Cerebellar cortex (tissue), 1 donor: ENCODE results near the gene OR51V1.
"Not testable (repeated sequence)": the region's sequence is repeated elsewhere in the genome, so short reads cannot be mapped to it uniquely, and the experiment has no call there.

Source experiments
- DNase-seq: peaks from one replicate; pipeline ENCODE4 v3.0.0-alpha.2; 2015; ENCODE audit warnings: low spot score

OR51V1 gene, protein sequence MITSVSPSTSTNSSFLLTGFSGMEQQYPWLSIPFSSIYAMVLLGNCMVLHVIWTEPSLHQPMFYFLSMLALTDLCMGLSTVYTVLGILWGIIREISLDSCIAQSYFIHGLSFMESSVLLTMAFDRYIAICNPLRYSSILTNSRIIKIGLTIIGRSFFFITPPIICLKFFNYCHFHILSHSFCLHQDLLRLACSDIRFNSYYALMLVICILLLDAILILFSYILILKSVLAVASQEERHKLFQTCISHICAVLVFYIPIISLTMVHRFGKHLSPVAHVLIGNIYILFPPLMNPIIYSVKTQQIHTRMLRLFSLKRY

DNA sequence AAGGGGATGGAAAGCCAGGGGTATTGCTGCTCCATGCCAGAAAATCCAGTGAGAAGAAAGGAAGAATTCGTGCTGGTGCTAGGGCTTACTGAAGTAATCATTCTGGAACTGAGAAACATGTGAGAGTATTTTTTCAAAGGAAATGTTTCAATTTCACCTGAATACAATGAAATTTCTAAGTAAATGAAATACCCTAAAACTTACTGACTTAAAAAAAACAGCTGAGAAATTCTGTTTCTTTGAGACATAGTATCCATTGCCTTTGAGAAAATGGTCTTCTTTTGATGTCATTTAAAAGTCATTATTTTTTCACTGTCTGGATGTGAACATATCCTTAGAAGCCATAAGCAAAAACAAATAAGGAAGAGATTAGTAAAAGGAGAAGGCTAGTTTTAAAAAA is at the start of gene OR51V1:
OR51V1 (minus strand) TSS at position 101 of the 400 bp plus-strand sequence; CDS start at position 101, 0 bp downstream.
- DNase-seq, result no peak

DNA sequence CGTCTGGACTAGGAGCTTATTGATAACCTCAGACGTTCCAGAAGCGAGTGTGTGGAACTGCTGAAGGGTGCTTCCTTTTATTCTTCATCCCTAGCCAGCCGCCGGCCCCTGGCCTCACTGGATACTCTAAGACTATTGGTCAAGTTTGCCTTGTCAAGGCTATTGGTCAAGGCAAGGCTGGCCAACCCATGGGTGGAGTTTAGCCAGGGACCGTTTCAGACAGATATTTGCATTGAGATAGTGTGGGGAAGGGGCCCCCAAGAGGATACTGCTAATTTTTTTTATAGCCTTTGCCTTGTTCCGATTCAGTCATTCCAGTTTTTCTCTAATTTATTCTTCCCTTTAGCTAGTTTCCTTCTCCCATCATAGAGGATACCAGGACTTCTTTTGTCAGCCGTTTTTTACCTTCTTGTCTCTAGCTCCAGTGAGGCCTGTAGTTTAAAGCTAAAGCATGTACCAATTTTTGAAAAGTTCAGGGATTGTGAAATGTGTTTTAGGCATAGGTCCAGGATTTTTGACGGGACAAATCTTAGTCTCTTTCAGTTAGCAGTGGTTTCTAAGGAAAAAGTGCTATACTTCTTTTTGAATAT is 49.4 kb upstream of the OR51V1 start, which contains the start of gene HBG1:
HBG1 (minus strand) TSS at position 51 of the 590 bp plus-strand sequence. CDS start 53 bp downstream, outside the sequence.
- not testable (repeated sequence) for DNase-seq

DNA sequence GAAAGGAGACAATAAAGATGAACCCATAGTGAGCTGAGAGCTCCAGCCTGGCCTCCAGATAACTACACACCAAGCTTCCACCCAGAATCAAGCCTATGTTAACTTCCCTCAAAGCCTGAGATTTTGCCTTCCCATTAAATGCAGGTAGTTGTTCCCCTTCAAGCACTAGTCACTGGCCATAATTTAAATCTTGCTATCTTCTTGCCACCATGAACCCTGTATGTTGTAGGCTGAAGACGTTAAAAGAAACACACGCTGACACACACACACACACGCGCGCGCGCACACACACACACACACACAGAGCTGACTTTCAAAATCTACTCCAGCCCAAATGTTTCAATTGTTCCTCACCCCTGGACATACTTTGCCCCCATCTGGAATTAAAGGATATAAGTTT is 48.0 kb upstream of the OR51V1 start:
- DNase-seq, result not testable (repeated sequence)

DNA sequence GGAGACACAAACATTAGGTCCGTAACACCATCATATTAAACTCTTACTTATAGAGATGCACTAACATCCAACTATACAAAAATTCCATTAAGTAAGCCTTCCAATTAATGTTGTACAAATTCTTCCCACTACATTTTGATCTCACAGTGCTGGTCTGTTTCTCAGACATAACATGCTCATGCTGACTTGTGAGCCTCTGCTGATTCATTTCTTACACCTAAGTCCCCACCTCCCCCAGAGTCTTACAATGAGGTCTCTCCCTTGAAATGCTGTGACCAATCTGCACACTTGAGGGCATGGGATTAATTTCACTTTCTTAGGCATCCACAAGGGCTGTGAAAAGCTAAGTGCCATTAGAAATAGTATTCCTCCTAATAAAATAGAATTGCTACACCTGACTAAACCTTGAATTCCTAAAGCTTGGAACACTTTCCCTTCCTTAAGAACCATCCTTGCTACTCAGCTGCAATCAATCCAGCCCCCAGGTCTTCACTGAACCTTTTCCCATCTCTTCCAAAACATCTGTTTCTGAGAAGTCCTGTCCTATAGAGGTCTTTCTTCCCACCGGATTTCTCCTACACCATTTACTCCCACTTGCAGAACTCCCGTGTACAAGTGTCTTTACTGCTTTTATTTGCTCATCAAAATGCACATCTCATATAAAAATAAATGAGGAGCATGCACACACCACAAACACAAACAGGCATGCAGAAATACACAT is 47.1 kb upstream of the OR51V1 start:
- no peak for DNase-seq

DNA sequence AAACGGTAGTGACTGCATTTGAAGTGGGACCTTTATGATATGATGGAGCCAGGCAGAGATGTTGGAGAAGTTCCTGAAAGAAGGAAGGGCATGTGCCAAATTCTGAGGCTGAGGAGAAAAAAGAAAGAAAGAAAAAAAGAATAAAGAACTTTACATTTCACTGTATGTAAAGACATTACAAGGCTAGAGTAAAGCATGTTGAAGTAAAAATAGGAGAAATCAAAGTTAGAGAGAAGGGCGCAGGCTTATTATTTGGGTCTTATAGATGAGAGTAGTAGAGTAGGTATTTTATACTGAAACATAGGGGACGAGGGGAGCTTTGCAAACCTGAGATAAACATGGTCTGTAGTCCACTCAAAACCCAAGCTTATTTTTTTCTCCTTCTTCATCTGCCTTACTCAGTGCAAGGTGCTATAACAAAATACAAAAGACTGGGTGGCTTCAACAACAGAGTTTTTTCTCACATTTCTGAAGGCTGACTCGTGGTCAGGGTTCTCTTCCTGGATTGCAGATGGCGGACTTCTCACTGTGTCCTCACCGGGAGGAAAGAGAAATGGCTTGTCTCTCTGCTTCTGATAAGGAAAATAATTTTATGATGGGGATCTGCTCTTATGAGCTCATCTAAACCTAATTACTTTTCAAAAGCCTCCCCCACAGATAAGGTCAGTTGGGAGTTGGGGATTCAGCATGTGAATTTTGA is 46.4 kb upstream of the OR51V1 start:
- DNase-seq, result no peak

DNA sequence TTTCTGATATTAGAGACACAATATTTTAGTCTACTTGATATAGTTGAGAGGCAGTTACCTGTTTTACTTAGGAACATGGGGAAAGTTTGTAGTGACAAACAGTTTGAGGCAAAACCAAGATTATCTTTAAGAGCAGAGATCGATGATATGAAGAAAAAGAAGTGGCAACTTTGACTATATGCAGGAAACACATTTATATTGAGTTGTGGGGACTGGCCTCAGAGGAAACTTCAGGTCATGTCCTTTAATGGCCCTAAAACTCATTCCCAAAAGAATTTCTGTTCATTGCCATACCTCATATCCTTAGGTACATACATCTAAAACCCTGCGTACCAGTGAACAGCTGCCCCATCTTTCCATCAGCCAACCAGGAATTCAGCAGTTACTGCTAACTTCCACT is 44.7 kb upstream of the OR51V1 start:
- no peak for DNase-seq

DNA sequence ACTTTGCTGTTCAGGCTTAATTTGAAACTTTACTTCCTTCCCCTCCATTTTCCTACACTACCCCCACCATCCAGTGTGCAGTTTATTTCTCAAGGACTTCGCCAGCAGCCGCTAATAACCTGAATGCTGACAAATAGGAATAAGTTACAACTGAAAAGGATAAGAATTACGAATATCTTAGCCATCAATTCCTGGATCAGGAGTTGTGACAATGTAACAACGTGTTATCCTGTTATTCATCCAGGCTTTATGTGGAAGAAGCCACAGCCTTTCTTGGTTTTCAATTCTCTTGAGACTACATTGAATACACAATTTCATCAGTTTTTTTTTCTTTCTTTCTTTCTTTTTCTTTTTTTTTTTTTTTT is 43.3 kb upstream of the OR51V1 start:
- DNase-seq, result no peak

DNA sequence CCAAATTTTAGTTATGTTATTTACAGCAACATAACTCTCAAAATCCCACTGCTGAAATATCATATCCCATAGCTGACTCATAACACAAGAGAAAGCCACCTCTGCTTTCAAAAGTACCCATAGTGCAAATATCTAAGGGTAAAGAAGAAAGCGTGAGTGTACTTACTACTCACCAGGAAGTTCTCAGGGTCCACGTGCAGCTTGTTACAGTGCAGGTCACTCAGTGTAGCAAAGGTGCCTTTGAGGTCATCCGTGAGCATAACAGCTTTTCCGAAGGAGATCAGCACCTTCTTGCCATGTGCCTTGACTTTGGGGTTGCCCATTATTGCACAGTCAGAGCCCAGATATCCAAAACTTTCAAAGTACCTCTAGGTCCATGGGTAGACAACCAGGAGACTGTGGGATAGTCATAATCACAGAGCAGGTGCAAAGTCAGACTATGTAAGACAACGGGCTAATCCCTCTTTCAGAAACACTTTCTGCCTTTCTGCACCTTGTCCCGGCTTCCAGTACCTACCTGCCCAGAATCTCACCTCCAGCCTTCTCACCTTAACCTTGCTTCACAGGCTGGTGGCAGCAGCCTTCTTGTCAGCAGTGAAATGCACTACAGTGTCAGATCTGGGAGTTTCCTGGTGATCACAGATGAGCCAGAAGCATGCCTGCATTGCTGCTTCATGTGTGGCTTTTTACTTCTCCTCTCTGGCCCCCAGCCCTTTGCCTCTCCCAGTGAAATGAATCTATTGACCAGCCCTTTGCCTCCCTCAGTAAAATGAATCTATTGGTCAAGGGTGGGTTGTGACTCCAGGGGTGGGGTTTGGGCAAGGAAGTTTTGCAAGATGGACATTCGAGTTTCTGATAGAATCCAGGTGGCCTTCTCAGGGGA is 42.7 kb upstream of the OR51V1 start:
- no peak for DNase-seq

DNA sequence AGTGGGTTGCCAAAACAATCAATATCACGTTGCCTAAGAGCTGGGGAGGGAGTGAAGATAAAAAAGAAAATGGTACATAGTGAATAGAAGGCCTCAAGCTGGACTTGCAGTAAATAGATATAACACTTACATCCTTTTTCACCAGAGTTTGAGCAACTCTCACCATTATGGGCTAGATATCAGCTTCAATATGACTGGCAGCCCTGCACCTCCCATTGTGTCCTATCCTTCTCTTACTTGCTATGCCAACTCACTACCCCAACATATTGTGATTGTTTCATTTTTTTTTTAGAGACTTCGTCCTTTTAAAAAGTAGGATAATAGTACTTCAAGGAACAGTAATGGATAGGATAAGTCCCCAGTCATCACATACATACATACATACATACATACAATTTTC is 41.7 kb upstream of the OR51V1 start:
- DNase-seq, result no peak

DNA sequence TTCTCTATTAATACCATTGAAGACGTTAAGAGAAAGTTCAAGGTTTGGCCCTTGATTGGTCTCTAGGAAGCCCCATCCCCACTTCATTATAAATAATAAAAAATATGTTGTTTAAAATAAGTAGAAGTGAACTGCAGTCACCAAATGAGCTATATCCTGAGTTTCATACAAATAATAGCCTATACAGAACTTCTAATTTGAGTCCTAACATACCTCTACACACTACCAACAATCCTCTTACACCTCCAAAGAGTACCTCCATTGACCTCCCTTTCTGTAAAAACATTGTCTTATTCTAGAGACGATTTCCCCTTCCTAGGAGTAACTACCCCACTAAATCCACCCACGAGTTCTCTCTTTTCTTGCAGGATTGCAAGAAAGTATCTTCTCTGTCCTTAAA is 41.0 kb upstream of the OR51V1 start:
- no peak for DNase-seq

DNA sequence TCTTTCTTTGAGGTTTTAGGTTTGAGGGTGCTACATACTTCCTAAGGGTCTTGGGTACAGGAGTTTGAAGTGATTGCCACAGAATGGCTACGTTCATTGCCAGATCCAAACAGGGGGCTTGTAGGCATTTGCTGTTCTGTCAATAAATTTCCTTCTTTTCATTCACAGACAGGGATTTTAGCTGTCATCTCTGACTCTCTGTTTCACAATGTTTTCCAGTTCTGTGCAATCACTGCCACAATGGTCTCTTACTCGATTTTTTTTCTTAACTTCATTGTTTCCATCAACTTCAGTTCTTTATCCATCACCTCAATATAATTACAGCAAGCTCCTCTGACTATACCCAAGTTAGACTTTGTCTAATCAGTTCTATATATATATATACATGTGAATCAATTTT is 40.0 kb upstream of the OR51V1 start:
- DNase-seq, result no peak

DNA sequence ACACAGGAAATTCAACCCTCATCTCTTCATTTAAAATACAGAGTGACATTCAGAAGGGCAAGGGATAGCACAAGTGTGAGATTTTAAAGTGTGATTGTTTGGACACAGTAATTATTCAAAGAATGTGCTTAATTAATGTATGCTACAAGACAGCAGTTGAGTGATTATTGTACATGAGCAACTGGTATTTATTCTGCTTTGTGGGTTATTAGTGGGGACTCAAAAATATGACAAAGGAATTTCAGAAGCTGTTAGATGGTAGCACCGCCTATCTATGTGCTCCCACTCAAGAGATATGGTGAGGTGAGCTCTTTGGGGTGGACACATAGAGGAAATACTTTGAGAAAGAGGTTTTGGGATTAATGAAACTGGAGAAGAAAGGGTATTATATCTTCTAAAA is 39.6 kb upstream of the OR51V1 start:
- DNase-seq, result no peak

DNA sequence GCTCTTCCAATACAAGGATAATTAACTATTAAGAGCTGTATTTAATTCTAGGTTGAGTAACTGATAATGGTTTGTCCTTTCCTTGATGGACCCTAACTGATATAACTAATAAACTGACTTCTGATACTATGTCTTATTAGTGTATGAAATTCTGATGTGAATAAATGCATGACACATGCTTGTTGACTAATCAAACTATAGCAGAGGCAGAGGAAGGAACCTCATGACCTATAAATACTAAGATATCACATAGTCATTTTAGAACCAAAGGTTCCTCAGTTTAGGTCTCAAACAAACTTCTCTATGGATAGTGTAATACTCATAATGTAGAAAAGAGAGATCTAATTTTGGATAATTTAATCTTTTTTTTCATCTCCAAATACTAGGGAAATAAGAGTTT is 38.6 kb upstream of the OR51V1 start:
- no peak for DNase-seq

DNA sequence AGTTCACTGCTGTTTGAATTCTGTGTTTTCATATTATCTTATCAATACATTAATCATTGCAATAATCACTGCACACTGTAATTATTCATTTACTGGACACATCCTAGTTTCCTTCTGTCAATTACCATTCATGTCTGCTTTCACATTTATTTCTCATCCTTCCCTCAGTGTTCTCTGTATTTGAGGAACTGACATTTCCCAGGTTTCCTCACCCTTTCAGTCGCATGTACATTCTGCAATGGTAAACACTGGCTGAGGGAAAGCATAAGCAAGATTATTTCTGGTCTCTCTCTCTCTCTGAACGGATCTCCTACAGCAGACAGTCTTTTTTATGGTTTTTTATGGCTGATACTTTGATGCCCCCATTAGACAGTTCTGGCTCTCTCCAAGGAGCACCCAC is 38.0 kb upstream of the OR51V1 start:
- no peak for DNase-seq

DNA sequence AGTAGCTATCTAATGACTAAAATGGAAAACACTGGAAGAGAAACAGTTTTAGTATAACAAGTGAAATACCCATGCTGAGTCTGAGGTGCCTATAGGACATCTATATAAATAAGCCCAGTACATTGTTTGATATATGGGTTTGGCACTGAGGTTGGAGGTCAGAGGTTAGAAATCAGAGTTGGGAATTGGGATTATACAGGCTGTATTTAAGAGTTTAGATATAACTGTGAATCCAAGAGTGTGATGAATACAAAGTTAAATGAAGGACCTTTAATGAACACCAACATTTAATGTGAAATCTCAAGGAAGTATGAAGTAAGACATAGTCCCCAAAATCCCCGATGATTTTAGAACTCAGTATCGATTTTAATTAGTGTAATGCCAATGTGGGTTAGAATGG is 36.9 kb upstream of the OR51V1 start:
- no peak for DNase-seq

DNA sequence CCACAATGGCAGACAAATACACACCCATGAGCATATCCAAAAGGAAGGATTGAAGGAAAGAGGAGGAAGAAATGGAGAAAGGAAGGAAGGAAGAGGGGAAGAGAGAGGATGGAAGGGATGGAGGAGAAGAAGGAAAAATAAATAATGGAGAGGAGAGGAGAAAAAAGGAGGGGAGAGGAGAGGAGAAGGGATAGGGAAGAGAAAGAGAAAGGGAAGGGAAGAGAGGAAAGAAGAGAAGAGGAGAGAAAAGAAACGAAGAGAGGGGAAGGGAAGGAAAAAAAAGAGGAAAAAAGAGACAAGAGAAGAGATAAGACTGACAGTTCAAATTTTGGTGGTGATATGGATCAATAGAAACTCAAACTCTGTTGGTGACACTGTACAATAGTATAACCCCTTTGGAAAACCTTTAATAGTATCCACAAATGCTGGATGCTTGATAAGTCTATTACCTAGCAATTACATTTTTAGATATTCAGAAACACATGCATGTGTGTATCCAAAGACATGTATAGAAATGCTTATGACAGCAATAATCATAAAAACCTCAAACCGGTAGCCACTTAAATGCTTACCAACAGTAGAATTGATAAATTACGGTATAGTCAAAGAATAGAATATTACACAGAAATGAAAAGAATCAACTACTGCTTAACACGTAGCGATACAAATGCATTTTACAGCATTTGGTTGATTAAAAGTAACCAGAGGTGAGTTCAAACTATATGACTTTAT is 35.0 kb upstream of the OR51V1 start:
- DNase-seq, result no peak

DNA sequence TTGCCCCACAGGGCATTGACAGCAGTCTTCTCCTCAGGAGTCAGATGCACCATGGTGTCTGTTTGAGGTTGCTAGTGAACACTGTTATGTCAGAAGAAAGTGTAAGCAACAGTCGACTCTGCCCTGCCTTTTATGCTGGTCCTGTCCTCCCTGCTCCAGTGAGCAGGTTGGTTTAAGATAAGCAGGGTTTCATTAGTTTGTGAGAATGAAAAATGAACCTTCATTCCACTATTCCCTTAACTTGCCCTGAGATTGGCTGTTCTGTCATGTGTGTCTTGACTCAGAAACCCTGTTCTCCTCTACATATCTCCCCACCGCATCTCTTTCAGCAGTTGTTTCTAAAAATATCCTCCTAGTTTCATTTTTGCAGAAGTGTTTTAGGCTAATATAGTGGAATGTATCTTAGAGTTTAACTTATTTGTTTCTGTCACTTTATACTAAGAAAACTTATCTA is 33.9 kb upstream of the OR51V1 start, which contains the start of gene HBD:
HBD (minus strand) TSS at position 103 of the 454 bp plus-strand sequence; CDS start at position 53, 50 bp downstream.
- no peak for DNase-seq

DNA sequence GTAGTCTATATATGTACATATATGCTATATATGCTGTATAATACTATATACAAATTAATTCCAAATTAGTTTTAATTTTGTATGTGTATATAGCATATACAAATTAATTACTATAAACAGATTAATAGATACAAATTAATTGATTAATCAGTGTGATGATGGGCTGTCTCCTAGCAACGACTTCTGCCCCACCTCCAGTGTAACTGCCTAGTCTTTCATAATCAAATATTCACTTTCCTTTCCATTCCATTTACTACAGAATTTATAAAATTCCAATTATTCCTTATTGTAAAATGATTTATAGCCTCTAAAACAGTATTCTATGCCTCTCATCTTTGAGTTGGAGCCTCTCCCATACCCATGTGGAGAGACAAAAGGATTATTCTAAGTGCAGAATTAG is 32.8 kb upstream of the OR51V1 start:
- no peak for DNase-seq

DNA sequence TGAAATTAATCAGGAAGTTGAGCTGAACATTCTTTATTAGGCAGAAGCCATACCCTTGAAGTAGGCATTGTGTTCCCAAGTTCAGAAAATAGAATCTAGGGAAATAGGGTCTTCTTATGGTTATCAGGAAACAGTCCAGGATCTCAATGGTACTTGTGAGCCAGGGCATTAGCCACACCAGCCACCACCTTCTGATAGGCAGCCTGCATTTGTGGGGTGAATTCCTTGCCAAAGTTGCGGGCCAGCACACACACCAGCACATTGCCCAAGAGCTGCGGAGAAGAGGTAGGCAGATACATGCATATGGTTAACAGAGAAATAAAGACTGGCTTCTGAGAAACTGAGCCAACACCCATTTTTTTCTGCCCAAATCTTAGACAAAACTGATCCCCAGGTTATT is 32.3 kb upstream of the OR51V1 start:
- DNase-seq, result no peak

DNA sequence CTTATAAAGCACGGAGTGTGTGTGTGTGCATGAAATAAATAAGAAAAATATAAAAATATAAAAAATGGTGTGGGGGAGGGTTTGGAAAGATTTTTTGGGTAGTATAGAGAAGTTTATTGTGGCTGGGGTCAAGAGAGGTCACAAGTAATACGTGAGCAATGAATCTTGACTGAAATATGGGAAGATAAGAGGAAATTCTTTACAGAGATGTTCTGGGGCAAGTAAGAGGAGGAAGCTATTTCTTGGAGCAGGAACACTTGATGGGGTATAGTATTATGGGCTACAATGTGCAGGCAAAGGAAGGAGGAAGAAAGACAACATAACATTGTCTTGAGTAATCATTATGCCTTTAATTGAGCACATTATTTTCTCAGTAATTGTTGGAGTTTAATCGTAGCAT is 31.7 kb upstream of the OR51V1 start:
- DNase-seq, result no peak

DNA sequence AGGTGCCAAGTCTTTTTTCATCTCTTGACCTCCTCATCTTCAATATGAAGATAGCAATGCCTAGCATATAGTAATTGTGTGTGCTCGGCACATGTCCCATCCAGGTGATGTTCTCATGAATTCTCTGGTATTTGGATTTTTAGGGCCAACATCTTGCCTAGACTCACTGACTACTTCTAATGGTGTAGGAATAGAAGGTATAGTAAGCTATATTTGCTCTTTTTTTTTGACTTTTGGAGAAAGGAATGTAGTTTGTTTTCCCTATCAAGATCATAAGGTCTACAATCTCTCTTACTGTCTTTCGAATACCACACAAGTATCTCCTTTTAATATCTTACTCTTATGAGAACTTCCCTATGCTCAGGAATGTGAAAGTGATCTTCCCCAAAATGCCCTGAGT is 30.6 kb upstream of the OR51V1 start:
- no peak for DNase-seq
